Measurements from ENCODE around the gene B3GNT4.
A peak's percentile ranks its signal among the peaks of the same experiment; 100 is the strongest.
"Not testable (repeated sequence)": the region's sequence is repeated elsewhere in the genome, so short reads cannot be mapped to it uniquely, and the experiment has no call there.

B3GNT4 gene

GRCh38 chr12:122171399-122171798, 32.1 kb upstream of the B3GNT4 start:
- TF ChIP-seq CTCF (IDR thresholded peaks at IDR 0.05), result no peak
- Histone ChIP-seq H3K36me3 (no peaks in the 10 kb centered on the region), H3K27me3 (no peaks in the 10 kb centered on the region), H3K9me3 (no peaks in the 10 kb centered on the region), H3K4me1 (ENCODE audit: control insufficient read depth in 1 of 2, insufficient read depth in 1 of 2, low read depth in 1 of 2, low read length in 1 of 2) (no peaks in the 10 kb centered on the region), H3K4me3 (ENCODE audit: low read depth in 1 of 2, low read length in 1 of 2) (no peak overlapping the region), H3K27ac (no peak overlapping the region)

GRCh38 chr12:122172262-122172939, 31.1 kb upstream of the B3GNT4 start:
- TF ChIP-seq CTCF (IDR thresholded peaks at IDR 0.05), result no peak
- no peaks in the 10 kb centered on the region for H3K27me3 ChIP-seq

GRCh38 chr12:122174155-122174845, 29.2 kb upstream of the B3GNT4 start, which contains the start of gene IL31:
Gene IL31 (minus strand): TSS chr12:122174221. CDS start chr12:122174172, 49 bp downstream.
- Histone ChIP-seq H3K36me3 (no peaks in the 10 kb centered on the region), H3K9me3 (no peaks in the 10 kb centered on the region), H3K4me3 (ENCODE audit: low read depth in 1 of 2, low read length in 1 of 2) (no peak within 1 kb of the TSS), H3K27me3 (no peaks in the 10 kb centered on the region), H3K4me1 (ENCODE audit: control insufficient read depth in 1 of 2, insufficient read depth in 1 of 2, low read depth in 1 of 2, low read length in 1 of 2) (no peaks in the 10 kb centered on the region), H3K27ac (no peak within 1 kb of the TSS)
- TF ChIP-seq CTCF (IDR thresholded peaks at IDR 0.05), result no peak

More at GRCh38 chr12:122172262-122172939, 31.1 kb upstream of the B3GNT4 start:
- no peak overlapping the region for H3K4me3 ChIP-seq (ENCODE audit: low read depth in 1 of 2, low read length in 1 of 2)
- no peak overlapping the region for H3K27ac ChIP-seq
- no peaks in the 10 kb centered on the region for H3K36me3 ChIP-seq
- no peaks in the 10 kb centered on the region for H3K4me1 ChIP-seq (ENCODE audit: control insufficient read depth in 1 of 2, insufficient read depth in 1 of 2, low read depth in 1 of 2, low read length in 1 of 2)
- no peaks in the 10 kb centered on the region for H3K9me3 ChIP-seq

GRCh38 chr12:122176473-122176872, 27.0 kb upstream of the B3GNT4 start:
- H3K4me1 ChIP-seq (ENCODE audit: control insufficient read depth in 1 of 2, insufficient read depth in 1 of 2, low read depth in 1 of 2, low read length in 1 of 2); H3K36me3 ChIP-seq; H3K27me3 ChIP-seq; H3K9me3 ChIP-seq; H3K4me3 ChIP-seq (ENCODE audit: low read depth in 1 of 2, low read length in 1 of 2); H3K27ac ChIP-seq: not testable (repeated sequence)

- no peaks in the 10 kb centered on the region for H3K36me3 ChIP-seq
- H3K4me1 ChIP-seq (ENCODE audit: control insufficient read depth in 1 of 2, insufficient read depth in 1 of 2, low read depth in 1 of 2, low read length in 1 of 2), result peaks cover 14% of the 10 kb centered on the region in 2 experiments
- TF ChIP-seq CTCF (IDR thresholded peaks at IDR 0.05), result no peak
- H3K27ac ChIP-seq, result no peak within 1 kb of the TSS
- peak within 1 kb of the TSS; percentile 27 to 33 for H3K4me3 ChIP-seq (ENCODE audit: low read depth in 1 of 2, low read length in 1 of 2)
- peaks cover 40% of the 10 kb centered on the region for H3K27me3 ChIP-seq
- no peaks in the 10 kb centered on the region for H3K9me3 ChIP-seq
These were observed 20.5 kb upstream of the B3GNT4 start, which contains the start of gene LRRC43 for GRCh38 chr12:122182887-122183587. Gene LRRC43 (plus strand): TSS chr12:122183123. CDS start chr12:122183145, 22 bp downstream.

Measured in neutrophil (primary cell).